Right ventricle myocardium superior (tissue), 1 donor: ENCODE measurements around the gene SMAD2. TPM values are rescaled to one million over a fixed set of nuclear protein-coding genes. Genes with fewer than 3 reads are reported as not detected.
"Not testable (repeated sequence)": the region's sequence is repeated elsewhere in the genome, so short reads cannot be mapped to it uniquely, and the experiment has no call there.

Experiments
- ATAC-seq: fragments of 200-7000 bp; cut with Tn5 transposase; one replicate; pipeline ENCODE4 v1.9.1; 2020; ENCODE audit warnings: mild to moderate bottlenecking; ENCODE audit not compliant: poor library complexity
- DNase-seq: peaks from one replicate; pipeline ENCODE4 v3.0.0-alpha.2; 2020
- intact Hi-C: fragments of 100-400 bp; cut with DNase I; formaldehyde crosslinking; loops from one replicate; pipeline ENCODE4 v1.11.2; 2022
- long read RNA-seq: library from polyadenylated mRNA; unstranded; transcript quantifications from one replicate; pipeline ENCODE4 v2.0.0, GENCODE V29; 2021
- total RNA-seq: library from RNA; stranded (reverse); fragmentation: NEBNext Ultra II Directional; extraction: Animal tissue kit (Norgen Biotek cat#: 25700); gene quantifications from one replicate; pipeline ENCODE4 v1.2.1, GENCODE V29; 2021
- donor health status: DM: no; HTN: yes; CAD: no; lungs with severe emphysema.

SMAD2 gene
- 68.1 TPM for total RNA-seq
- long read RNA-seq, full-length matches to known transcripts, result 43 of 83 reads
- long read RNA-seq, partial matches to known transcripts, result 13 of 83 reads
- long read RNA-seq, other reads (novel, unspliced or antisense), result 27 of 83 reads

GRCh38 chr18:47930199-47930930 lies at the start of gene SMAD2:
TSS of gene SMAD2 (minus strand) at chr18:47930659. CDS start at chr18:47896756, 33,903 bp downstream.
- DNase-seq (peak; percentile 88), ATAC-seq (peak; percentile 77)
- intact Hi-C loops, result loop anchor here (5.0 kb wide), 1 partner anchor 77 kb away; no protein-coding TSS in a partner anchor

GRCh38 chr18:47979611-47980200 lies 49.2 kb upstream of the SMAD2 start:
- intact Hi-C loops, result no loop called here
- ATAC-seq, result no peak
- no peak for DNase-seq

- intact Hi-C loops, result no loop called here
- ATAC-seq (no peak), DNase-seq (no peak)
Measured at GRCh38 chr18:47978603-47979002, 48.1 kb upstream of the SMAD2 start.

- intact Hi-C loops, result no loop called here
- DNase-seq (no peak), ATAC-seq (no peak)
Measured at GRCh38 chr18:47978141-47978540, 47.7 kb upstream of the SMAD2 start.

- no peak for ATAC-seq
- intact Hi-C loops, result no loop called here
- DNase-seq, result no peak
Measured at GRCh38 chr18:47975701-47976100, 45.2 kb upstream of the SMAD2 start.

- DNase-seq (no peak), ATAC-seq (no peak)
- intact Hi-C loops, result no loop called here
Measured at GRCh38 chr18:47975105-47975504, 44.6 kb upstream of the SMAD2 start.

GRCh38 chr18:47970664-47971531 lies 40.4 kb upstream of the SMAD2 start:
- intact Hi-C loops, result no loop called here
- ATAC-seq (no peak), DNase-seq (no peak)

GRCh38 chr18:47969816-47970215 lies 39.4 kb upstream of the SMAD2 start:
- intact Hi-C loops, result no loop called here
- DNase-seq, result no peak
- ATAC-seq, result no peak

GRCh38 chr18:47968721-47969120 lies 38.3 kb upstream of the SMAD2 start:
- intact Hi-C loops, result no loop called here
- no peak for ATAC-seq
- DNase-seq, result no peak

- ATAC-seq, result no peak
- no peak for DNase-seq
- intact Hi-C loops, result no loop called here
Measured at GRCh38 chr18:47968006-47968676, 37.7 kb upstream of the SMAD2 start.

- DNase-seq (no peak), ATAC-seq (no peak)
Measured at GRCh38 chr18:47964053-47964452, 33.6 kb upstream of the SMAD2 start.

GRCh38 chr18:47961003-47961402 lies 30.5 kb upstream of the SMAD2 start:
- intact Hi-C loops, result not testable (repeated sequence)

More at GRCh38 chr18:47964053-47964452, 33.6 kb upstream of the SMAD2 start:
- intact Hi-C loops, result no loop called here

GRCh38 chr18:47953471-47953931 lies 23.0 kb upstream of the SMAD2 start:
- ATAC-seq (peak; percentile 48), DNase-seq (peak; percentile 44)
- intact Hi-C loops, result no loop called here

More at GRCh38 chr18:47961003-47961402, 30.5 kb upstream of the SMAD2 start:
- not testable (repeated sequence) for ATAC-seq, DNase-seq

GRCh38 chr18:47950511-47950910 lies 20.1 kb upstream of the SMAD2 start:
- intact Hi-C loops, result no loop called here
- ATAC-seq (no peak), DNase-seq (no peak)

GRCh38 chr18:47949202-47949601 lies 18.7 kb upstream of the SMAD2 start:
- DNase-seq, result no peak

GRCh38 chr18:47946889-47947288 lies 16.4 kb upstream of the SMAD2 start:
- intact Hi-C loops, result no loop called here
- DNase-seq (no peak), ATAC-seq (no peak)

More at GRCh38 chr18:47949202-47949601, 18.7 kb upstream of the SMAD2 start:
- intact Hi-C loops, result no loop called here
- no peak for ATAC-seq

GRCh38 chr18:47944972-47945852 lies 14.8 kb upstream of the SMAD2 start:
- no peak for DNase-seq
- intact Hi-C loops, result no loop called here
- ATAC-seq, result no peak

- ATAC-seq, result no peak
- no peak for DNase-seq
- intact Hi-C loops, result no loop called here
Measured at GRCh38 chr18:47936952-47937351, 6.5 kb upstream of the SMAD2 start.
